Esophagus squamous epithelium (tissue), 5 donors: ENCODE measurements around the gene PTPRM. TPM values are rescaled to one million over a fixed set of nuclear protein-coding genes. Genes with fewer than 3 reads are reported as not detected.

Experiments
- DNase-seq: peaks from one replicate; lab custom pipeline; 2025; lab: John Stamatoyannopoulos, UW
- H3K27ac ChIP-seq, 4 donors: fragments of 200-600 bp; sonication (generic); one replicate each; pipeline ENCODE4 v1.5.1; 2016 to 2019; ENCODE audit warnings: mild to moderate bottlenecking in 1 of 4
- H3K27me3 ChIP-seq, 4 donors: fragments of 200-600 bp; sonication (generic); 1 replicate in 3 of 4; 2 replicates in 1 of 4; pipeline versions ENCODE4 v1.5.1 to v1.6.0; 2017 to 2021; ENCODE audit warnings: antibody characterized with exemption in 1 of 4
- H3K36me3 ChIP-seq, 3 donors: fragments of 200-600 bp; sonication (generic); one replicate each; pipeline ENCODE4 v1.5.1; 2016 to 2019
- H3K4me1 ChIP-seq, 3 donors: fragments of 200-600 bp; sonication (generic); one replicate each; pipeline ENCODE4 v1.5.1; 2017 to 2019
- H3K4me3 ChIP-seq, 4 donors: fragments of 200-600 bp; sonication (generic); 1 replicate in 3 of 4; 2 replicates in 1 of 4; pipeline ENCODE4 v1.5.1; 2016 to 2019; ENCODE audit warnings: mild to moderate bottlenecking in 2 of 4, moderate library complexity in 1 of 4
- H3K9me3 ChIP-seq, 3 donors: fragments of 200-600 bp; sonication (generic); one replicate each; pipeline ENCODE4 v1.5.1; 2016 to 2019
- CTCF ChIP-seq, 6 experiments: fragments of 450-650 bp in 4 of 6; fragments of 200-600 bp in 2 of 6; sonication (generic) in 2 of 6; IDR thresholded peaks; one replicate each; pipeline ENCODE4 v1.5.1; 2016 to 2019; ENCODE audit warnings: antibody characterized with exemption in 6 of 6, mild to moderate bottlenecking in 4 of 6, moderate library complexity in 4 of 6
- POLR2A ChIP-seq, 4 donors: fragments of 450-650 bp; IDR thresholded peaks; one replicate each; pipeline ENCODE4 v1.6.1; 2017; ENCODE audit warnings: antibody characterized with exemption in 4 of 4, mild to moderate bottlenecking in 4 of 4, moderate library complexity in 3 of 4
- WGBS, 2 donors: methylation state at CpG; one replicate each; pipeline ENCODE4 v1.1.5; 2018; 5-methylcytosine and 5-hydroxymethylcytosine counted together
- intact Hi-C: fragments of 100-400 bp; cut with DNase I; formaldehyde crosslinking; loops from one replicate; pipeline ENCODE4 v1.15.0; 2022
- total RNA-seq, 4 donors: library from RNA; depleted of rRNA; stranded (reverse); fragments of >200 nt; gene quantifications; one replicate each; pipeline ENCODE4 v1.1.0, GENCODE V29; 2016
- donor health status: DM: yes; HTN: yes; CAD: no.

The PTPRM gene
- total RNA-seq, 4 donors from 2014 or later, result 6.5 to 38.7 (median 11.1) TPM

GRCh38 chr18:8177330-8178016 is 610.4 kb downstream of the PTPRM start:
- WGBS, 2 donors, result 26 to 36% methylated on average over 3 of the region's 3 CpGs
- no peaks in the 10 kb centered on the region for H3K27me3 ChIP-seq
- no peak overlapping the region for H3K27ac ChIP-seq
- intact Hi-C loops, result no loop called here
- no peaks in the 10 kb centered on the region for H3K36me3 ChIP-seq
- peaks cover 0 to 22% (median 5%) of the 10 kb centered on the region in 3 donors for H3K4me1 ChIP-seq
- TF ChIP-seq CTCF (IDR thresholded peaks at IDR 0.05) (no peak), POLR2A (IDR thresholded peaks at IDR 0.05) (no peak)
- no peak for DNase-seq
- H3K4me3 ChIP-seq, result no peak overlapping the region
- no peaks in the 10 kb centered on the region for H3K9me3 ChIP-seq

- Histone ChIP-seq H3K4me1 (no peaks in the 10 kb centered on the region), H3K4me3 (no peak overlapping the region), H3K9me3 (no peaks in the 10 kb centered on the region), H3K27ac (no peak overlapping the region), H3K27me3 (no peaks in the 10 kb centered on the region), H3K36me3 (no peaks in the 10 kb centered on the region)
- TF ChIP-seq CTCF (IDR thresholded peaks at IDR 0.05), result no peak
- TF ChIP-seq POLR2A (IDR thresholded peaks at IDR 0.05), result no peak
- intact Hi-C loops, result no loop called here
- DNase-seq, result no peak
- WGBS, 2 donors, result 34 to 78% methylated on average over 2 of the region's 2 CpGs
These were observed 619.3 kb downstream of the PTPRM start for GRCh38 chr18:8186413-8186812.

GRCh38 chr18:8188184-8188583 is 621.1 kb downstream of the PTPRM start:
- no peak overlapping the region for H3K27ac ChIP-seq
- H3K4me1 ChIP-seq, result no peaks in the 10 kb centered on the region
- H3K36me3 ChIP-seq, result no peaks in the 10 kb centered on the region
- no peak for DNase-seq
- no peaks in the 10 kb centered on the region for H3K9me3 ChIP-seq
- H3K4me3 ChIP-seq, result no peak overlapping the region
- no peaks in the 10 kb centered on the region for H3K27me3 ChIP-seq
- WGBS, 2 donors, result 88 to 90% methylated on average over 6 to 7 of the region's 7 CpGs
- intact Hi-C loops, result no loop called here
- TF ChIP-seq CTCF (IDR thresholded peaks at IDR 0.05) (no peak), POLR2A (IDR thresholded peaks at IDR 0.05) (no peak)

- Histone ChIP-seq H3K4me1 (no peaks in the 10 kb centered on the region), H3K27ac (no peak overlapping the region), H3K9me3 (no peaks in the 10 kb centered on the region), H3K36me3 (no peaks in the 10 kb centered on the region), H3K4me3 (no peak overlapping the region), H3K27me3 (no peaks in the 10 kb centered on the region)
- TF ChIP-seq CTCF (IDR thresholded peaks at IDR 0.05), result no peak
- TF ChIP-seq POLR2A (IDR thresholded peaks at IDR 0.05), result no peak
- 80 to 100% methylated on average over 3 of the region's 3 CpGs for WGBS, 2 donors
- intact Hi-C loops, result no loop called here
- DNase-seq, result no peak
These were observed 623.9 kb downstream of the PTPRM start for GRCh38 chr18:8190980-8191379.

- H3K36me3 ChIP-seq, result no peaks in the 10 kb centered on the region
- no peaks in the 10 kb centered on the region for H3K27me3 ChIP-seq
- 87 to 94% methylated on average over 6 of the region's 6 CpGs for WGBS, 2 donors
- TF ChIP-seq CTCF (IDR thresholded peaks at IDR 0.05) (no peak), POLR2A (IDR thresholded peaks at IDR 0.05) (no peak)
- H3K9me3 ChIP-seq, result no peaks in the 10 kb centered on the region
- H3K4me1 ChIP-seq, result no peaks in the 10 kb centered on the region
- H3K4me3 ChIP-seq, result no peak overlapping the region
- no peak for DNase-seq
- H3K27ac ChIP-seq, result no peak overlapping the region
- intact Hi-C loops, result no loop called here
These were observed 627.3 kb downstream of the PTPRM start for GRCh38 chr18:8194431-8194830.
